ENCODE measurements around the gene ROBO3.

Gene ROBO3

DNA sequence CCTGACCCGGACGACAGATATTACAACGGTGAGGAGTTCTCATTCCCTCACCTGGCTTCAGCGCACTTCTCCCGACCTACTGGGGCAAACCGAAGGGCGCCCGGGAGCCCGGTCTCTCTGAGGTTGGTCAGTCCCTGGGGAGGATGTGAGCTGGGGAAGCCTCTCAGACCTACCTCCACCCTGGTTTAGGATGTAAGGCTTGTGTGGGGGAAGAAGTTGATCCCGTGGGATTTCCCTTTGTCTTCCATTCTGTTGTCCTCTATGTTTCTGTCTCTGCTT is 12.3 kb downstream of the ROBO3 start:
- no peak overlapping the region for H3K4me3 ChIP-seq (ENCODE audit: insufficient read depth, low read length, poor library complexity, severe bottlenecking)
- no peaks in the 10 kb centered on the region for H3K9me3 ChIP-seq (ENCODE audit: insufficient read depth, low read length)
- H3K79me2 ChIP-seq (ENCODE audit: insufficient read depth, low read length): no peaks in the 10 kb centered on the region
- no peak overlapping the region for H3K9ac ChIP-seq (ENCODE audit: low read length)
- TF ChIP-seq, protein P1, sequence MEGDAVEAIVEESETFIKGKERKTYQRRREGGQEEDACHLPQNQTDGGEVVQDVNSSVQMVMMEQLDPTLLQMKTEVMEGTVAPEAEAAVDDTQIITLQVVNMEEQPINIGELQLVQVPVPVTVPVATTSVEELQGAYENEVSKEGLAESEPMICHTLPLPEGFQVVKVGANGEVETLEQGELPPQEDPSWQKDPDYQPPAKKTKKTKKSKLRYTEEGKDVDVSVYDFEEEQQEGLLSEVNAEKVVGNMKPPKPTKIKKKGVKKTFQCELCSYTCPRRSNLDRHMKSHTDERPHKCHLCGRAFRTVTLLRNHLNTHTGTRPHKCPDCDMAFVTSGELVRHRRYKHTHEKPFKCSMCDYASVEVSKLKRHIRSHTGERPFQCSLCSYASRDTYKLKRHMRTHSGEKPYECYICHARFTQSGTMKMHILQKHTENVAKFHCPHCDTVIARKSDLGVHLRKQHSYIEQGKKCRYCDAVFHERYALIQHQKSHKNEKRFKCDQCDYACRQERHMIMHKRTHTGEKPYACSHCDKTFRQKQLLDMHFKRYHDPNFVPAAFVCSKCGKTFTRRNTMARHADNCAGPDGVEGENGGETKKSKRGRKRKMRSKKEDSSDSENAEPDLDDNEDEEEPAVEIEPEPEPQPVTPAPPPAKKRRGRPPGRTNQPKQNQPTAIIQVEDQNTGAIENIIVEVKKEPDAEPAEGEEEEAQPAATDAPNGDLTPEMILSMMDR (IDR thresholded peaks at IDR 0.05; ENCODE audit: insufficient read depth, low read length, poor library complexity, severe bottlenecking): no peak
- H2AFZ ChIP-seq (ENCODE audit: low read depth, low read length, severe bottlenecking): no peak overlapping the region
- H3K36me3 ChIP-seq (ENCODE audit: low read length): no peaks in the 10 kb centered on the region
- H3K9me2 ChIP-seq (replicated peaks; ENCODE audit: insufficient read depth, low read length): no peaks in the 10 kb centered on the region
- no peaks in the 10 kb centered on the region for H4K20me1 ChIP-seq (ENCODE audit: low read depth, low read length)
- no peak overlapping the region for H3K4me2 ChIP-seq (ENCODE audit: low read depth, low read length, poor library complexity, severe bottlenecking)
- H3K27me3 ChIP-seq (ENCODE audit: low read length): no peaks in the 10 kb centered on the region
- no peaks in the 10 kb centered on the region for H3F3A ChIP-seq (ENCODE audit: insufficient read depth)
- no peak overlapping the region for H3K27ac ChIP-seq (ENCODE audit: low read depth, low read length)

DNA sequence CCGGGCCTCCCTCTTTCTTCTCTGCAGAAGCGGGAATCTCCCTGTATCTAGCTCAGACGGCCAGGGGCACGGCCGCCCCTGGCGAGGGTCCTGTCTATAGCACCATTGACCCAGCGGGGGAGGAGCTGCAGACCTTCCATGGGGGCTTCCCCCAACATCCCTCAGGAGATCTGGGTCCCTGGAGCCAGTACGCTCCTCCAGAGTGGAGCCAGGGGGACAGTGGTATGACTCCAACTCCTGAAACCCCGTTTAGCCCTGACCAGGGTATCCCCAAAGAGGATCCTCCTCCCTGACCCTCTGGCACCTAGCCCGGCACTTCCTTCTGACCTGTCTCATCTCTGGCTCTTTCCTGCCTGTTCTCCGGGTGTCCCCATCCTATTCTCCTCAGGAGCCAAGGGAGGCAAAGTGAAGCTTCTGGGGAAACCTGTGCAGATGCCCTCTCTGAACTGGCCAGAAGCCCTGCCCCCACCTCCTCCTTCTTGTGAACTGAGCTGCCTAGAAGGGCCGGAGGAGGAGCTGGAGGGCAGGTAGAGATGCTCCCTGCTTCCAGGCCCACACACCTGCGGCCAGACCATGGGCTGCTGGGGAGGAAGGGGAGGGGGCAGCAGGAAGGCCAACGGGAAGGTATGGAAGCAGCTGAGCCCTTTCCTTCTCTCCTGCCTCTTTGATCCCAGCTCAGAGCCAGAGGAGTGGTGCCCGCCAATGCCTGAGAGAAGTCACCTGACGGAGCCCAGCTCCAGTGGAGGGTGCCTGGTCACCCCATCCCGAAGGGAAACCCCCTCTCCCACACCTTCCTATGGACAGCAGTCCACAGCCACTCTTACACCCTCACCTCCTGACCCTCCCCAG is 12.9 kb downstream of the ROBO3 start:
- no peak overlapping the region for H3K4me2 ChIP-seq (ENCODE audit: low read depth, low read length, poor library complexity, severe bottlenecking)
- H3K79me2 ChIP-seq (ENCODE audit: insufficient read depth, low read length): no peaks in the 10 kb centered on the region
- H3K4me3 ChIP-seq (ENCODE audit: insufficient read depth, low read length, poor library complexity, severe bottlenecking): no peak overlapping the region

DNA sequence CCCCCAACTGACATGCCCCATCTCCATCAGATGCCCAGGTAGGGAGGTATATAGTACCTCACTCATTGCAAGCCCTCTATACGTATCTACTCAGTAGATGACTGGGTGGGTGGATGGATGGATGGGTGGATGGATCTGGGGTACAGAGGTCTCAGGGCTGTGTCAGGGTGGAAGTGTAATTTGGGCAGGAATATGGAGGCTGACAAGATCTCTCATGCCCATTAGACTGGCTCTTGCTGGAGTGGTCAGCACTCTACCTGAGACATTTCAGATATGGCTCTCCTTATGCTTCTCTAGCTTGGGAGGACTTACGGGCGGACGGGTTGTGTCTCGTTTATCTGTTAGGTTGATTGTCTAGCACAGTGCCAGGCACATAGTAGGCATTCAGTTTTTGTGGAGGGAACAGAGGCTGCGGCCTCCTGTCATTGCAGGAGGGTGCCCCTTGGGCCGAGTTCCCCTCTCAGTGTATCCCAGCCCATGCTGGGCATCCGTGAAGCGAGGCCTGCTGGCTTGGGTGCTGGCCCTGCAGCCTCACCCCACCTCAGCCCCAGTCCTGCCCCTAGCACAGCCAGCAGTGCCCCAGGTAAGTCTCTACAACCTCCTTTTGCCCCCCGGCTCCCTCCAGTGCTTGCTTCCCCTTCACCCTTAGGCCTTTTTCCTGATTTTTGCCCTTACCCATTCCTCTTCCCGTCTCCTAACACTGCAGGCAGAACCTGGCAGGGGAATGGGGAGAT is 13.7 kb downstream of the ROBO3 start:
- Histone ChIP-seq H3K9ac (ENCODE audit: low read length) (no peak overlapping the region), H3K27me3 (ENCODE audit: low read length) (no peaks in the 10 kb centered on the region), H3K4me3 (ENCODE audit: insufficient read depth, low read length, poor library complexity, severe bottlenecking) (no peak overlapping the region), H3F3A (ENCODE audit: insufficient read depth) (no peaks in the 10 kb centered on the region), H3K36me3 (ENCODE audit: low read length) (no peaks in the 10 kb centered on the region), H4K20me1 (ENCODE audit: low read depth, low read length) (no peaks in the 10 kb centered on the region), H3K27ac (ENCODE audit: low read depth, low read length) (no peak overlapping the region), H3K4me2 (ENCODE audit: low read depth, low read length, poor library complexity, severe bottlenecking) (no peak overlapping the region), H3K9me2 (replicated peaks; ENCODE audit: insufficient read depth, low read length) (no peaks in the 10 kb centered on the region), H3K9me3 (ENCODE audit: insufficient read depth, low read length) (no peaks in the 10 kb centered on the region), H2AFZ (ENCODE audit: low read depth, low read length, severe bottlenecking) (no peak overlapping the region), H3K79me2 (ENCODE audit: insufficient read depth, low read length) (no peaks in the 10 kb centered on the region)
- TF ChIP-seq, protein P1 (IDR thresholded peaks at IDR 0.05; ENCODE audit: insufficient read depth, low read length, poor library complexity, severe bottlenecking): no peak
- no peak for TF ChIP-seq EZH2phosphoT487 (conservative IDR thresholded peaks at IDR 0.05; ENCODE audit: low read length)

More for the DNA sequence above, 12.9 kb downstream of the ROBO3 start:
- no peaks in the 10 kb centered on the region for H3F3A ChIP-seq (ENCODE audit: insufficient read depth)
- no peaks in the 10 kb centered on the region for H4K20me1 ChIP-seq (ENCODE audit: low read depth, low read length)
- no peak overlapping the region for H3K9ac ChIP-seq (ENCODE audit: low read length)
- TF ChIP-seq EZH2phosphoT487 (conservative IDR thresholded peaks at IDR 0.05; ENCODE audit: low read length): no peak
- TF ChIP-seq, protein P1 (IDR thresholded peaks at IDR 0.05; ENCODE audit: insufficient read depth, low read length, poor library complexity, severe bottlenecking): no peak
- H2AFZ ChIP-seq (ENCODE audit: low read depth, low read length, severe bottlenecking): no peak overlapping the region
- no peaks in the 10 kb centered on the region for H3K36me3 ChIP-seq (ENCODE audit: low read length)
- H3K9me3 ChIP-seq (ENCODE audit: insufficient read depth, low read length): no peaks in the 10 kb centered on the region
- H3K9me2 ChIP-seq (replicated peaks; ENCODE audit: insufficient read depth, low read length): no peaks in the 10 kb centered on the region
- no peak overlapping the region for H3K27ac ChIP-seq (ENCODE audit: low read depth, low read length)
- H3K27me3 ChIP-seq (ENCODE audit: low read length): no peaks in the 10 kb centered on the region
